HG03064 (cell line): ENCODE results near the gene LAMP1.
"Not testable (repeated sequence)": the region's sequence is repeated elsewhere in the genome, so short reads cannot be mapped to it uniquely, and the experiment has no call there.

Experiments
- ATAC-seq: cut with Tn5 transposase; IDR thresholded peaks from one replicate; pipeline ENCODE4 v1.9.1; 2021; ENCODE audit warnings: low read depth; ENCODE audit not compliant: unreplicated experiment

Gene LAMP1

GRCh38 chr13:113353254-113353653 is 56.2 kb downstream of the LAMP1 start:
- ATAC-seq = no peak

- no peak for ATAC-seq
Observed at GRCh38 chr13:113354831-113355610, 58.0 kb downstream of the LAMP1 start.

- no peak for ATAC-seq
Observed at GRCh38 chr13:113355621-113356020, 58.6 kb downstream of the LAMP1 start.

GRCh38 chr13:113356596-113356995 is 59.6 kb downstream of the LAMP1 start:
- no peak for ATAC-seq

DNA sequence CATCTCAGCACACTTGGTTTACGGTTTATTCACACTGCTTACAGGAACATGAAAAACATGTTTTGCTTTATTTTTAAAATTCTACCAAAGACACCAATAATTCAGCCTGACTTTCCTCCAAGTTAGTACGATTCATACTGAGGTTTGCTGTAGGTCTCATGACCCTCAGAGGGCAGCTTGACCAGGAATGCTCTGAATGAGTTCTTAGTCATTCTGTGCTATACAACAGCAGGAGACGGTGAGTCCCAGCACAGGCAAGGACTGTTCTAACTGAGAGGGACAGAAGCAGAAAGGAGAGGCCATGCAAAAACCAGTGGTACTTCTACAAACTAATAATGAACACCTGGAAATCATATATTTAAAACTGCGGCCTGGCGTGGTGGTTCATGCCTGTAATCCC is 60.5 kb downstream of the LAMP1 start:
- ATAC-seq = no peak

GRCh38 chr13:113358653-113359190 is 61.7 kb downstream of the LAMP1 start:
- ATAC-seq = no peak

DNA sequence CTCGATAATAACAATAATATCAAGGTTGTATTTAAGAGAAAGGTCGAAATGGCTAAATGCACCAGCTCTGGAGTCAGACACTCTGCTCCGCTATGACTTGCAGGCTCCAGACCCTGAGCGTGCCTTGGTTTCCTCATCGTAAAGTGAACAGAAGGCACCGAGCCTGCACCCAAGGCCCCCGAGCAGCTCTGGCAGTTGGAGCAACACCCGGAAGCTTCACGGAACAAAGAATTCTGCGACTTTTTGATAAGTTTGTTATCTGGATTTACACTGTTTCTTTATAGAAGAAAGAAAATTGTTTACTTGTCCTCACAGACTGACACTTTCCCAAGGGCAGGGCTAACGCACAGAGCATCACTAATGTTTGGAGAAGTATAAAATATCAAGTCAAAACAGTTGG is 62.5 kb downstream of the LAMP1 start:
- ATAC-seq = no peak

GRCh38 chr13:113360446-113360845 is 63.4 kb downstream of the LAMP1 start:
- ATAC-seq = no peak

- ATAC-seq = no peak
Observed at GRCh38 chr13:113361406-113361805, 64.4 kb downstream of the LAMP1 start.

DNA sequence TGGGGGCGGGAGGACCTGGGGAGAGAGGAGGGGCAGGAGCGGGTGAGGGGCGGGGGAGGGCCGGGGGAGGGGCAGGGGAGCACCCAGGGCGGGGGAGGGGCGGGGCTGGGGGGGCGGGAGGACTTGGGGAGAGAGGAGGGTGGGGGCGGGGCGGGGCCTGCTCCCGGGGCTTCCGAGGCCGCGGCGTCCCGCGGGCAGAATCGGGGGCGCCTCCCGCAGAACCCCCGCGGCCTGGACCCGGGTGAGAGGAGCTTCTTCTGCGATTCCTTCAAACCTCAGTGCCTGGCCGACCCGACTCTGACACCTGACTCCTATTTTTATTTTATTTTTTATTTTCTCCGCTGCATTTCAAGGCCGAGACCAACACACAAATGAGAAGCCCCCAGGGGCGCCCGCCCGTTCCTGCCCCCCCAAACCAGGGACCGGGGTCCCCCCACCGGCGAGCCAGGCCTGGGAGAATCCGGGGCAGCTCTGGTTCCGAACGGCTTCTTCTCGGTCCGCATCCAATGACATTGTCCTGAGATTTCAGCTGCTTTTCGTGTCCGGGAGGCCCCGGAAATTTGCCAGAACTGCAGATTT is 67.4 kb downstream of the LAMP1 start:
- ATAC-seq = no peak

GRCh38 chr13:113364901-113365582 is 68.0 kb downstream of the LAMP1 start:
- ATAC-seq = no peak

- no peak for ATAC-seq
Observed at GRCh38 chr13:113365583-113365970, 68.5 kb downstream of the LAMP1 start.

GRCh38 chr13:113365971-113366588 is 69.0 kb downstream of the LAMP1 start:
- no peak for ATAC-seq

- no peak for ATAC-seq
Observed at GRCh38 chr13:113367020-113367560, 70.1 kb downstream of the LAMP1 start.

DNA sequence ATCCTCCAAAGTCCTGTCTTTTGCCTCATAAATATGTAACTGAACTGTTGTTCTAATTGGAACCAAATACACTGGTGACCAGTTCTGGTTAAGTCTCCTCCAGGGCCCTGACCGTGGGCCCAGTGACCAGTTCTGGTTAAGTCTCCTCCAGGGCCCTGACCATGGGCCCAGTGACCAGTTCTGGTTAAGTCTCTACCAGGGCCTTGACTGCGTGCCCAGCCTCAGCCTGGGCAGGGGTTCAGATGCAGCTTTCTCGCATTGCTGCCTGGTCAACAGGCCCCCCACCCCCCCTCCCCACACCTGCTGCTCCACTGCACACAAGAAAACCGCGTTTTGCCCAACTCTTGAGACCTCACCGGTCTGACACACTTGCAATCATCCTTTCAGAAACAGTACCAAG is 70.7 kb downstream of the LAMP1 start:
- ATAC-seq = no peak

DNA sequence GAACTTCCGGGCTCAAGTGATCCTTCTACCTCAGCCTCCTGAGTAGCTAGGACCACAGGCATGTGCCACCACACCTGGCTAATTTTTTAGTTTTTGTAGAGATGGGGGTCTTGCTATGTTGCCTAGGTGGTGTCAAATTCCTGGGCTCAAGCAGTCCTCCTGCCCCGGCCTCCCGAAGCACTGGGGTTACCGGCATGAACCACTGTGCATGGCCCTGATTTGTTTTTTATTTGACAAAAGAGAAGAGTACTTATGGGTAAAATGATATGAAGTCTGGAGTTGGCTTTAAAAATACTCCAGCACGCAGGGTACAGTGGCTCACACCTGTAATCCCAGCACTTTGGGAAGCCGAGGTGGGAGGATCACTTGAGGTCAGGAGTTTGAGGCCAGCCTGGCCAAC is 71.3 kb downstream of the LAMP1 start:
- not testable (repeated sequence) for ATAC-seq

GRCh38 chr13:113369189-113369588 is 72.2 kb downstream of the LAMP1 start:
- no peak for ATAC-seq

GRCh38 chr13:113369881-113370280 is 72.8 kb downstream of the LAMP1 start:
- no peak for ATAC-seq

DNA sequence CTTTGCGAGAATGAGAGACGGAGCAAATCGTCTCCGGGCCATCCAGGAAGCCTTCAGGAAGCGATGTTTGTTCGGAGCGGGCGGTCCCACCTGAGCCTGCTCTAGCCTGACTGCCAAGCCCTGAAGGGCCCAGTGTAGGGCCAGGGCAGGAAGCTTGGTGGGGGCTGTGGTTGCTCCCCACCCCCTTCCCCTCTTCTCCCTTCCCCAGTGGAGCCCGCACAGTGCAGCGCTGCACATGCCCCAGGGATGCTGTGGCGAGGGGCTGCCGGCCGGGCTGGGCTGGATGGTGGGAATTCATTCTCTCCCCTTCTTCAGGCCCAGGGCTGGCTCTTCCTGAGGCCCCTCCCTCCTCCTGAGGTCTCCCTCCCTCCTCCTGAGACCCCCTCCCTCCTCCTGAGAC is 74.0 kb downstream of the LAMP1 start:
- no peak for ATAC-seq

DNA sequence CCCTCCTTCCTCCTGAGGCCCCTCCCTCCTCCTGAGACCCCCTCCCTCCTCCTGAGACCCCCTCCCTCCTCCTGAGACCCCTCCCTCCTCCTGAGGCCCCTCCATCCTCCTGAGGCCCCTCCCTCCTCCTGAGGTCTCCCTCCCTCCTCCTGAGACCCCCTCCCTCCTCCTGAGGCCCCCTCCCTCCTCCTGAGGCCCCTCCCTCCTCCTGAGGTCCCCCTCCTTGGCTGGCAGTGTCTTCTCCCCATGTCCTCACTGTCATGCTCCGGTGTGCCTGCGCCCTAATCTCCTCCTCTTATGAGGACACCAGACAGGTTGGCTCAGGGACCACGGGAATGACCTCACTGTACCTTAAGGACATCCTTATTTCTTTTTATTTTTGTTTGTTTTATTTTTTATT is 74.7 kb downstream of the LAMP1 start:
- not testable (repeated sequence) for ATAC-seq
